Pancreas (tissue), 10 donors: ENCODE results near the gene U2AF1L4. TPM values are rescaled to one million over a fixed set of nuclear protein-coding genes. Genes with fewer than 3 reads are reported as not detected.
A peak's percentile ranks its signal among the peaks of the same experiment; 100 is the strongest.

Source experiments
- ATAC-seq, 4 donors: fragments of 200-7000 bp; cut with Tn5 transposase; one replicate each; pipeline versions ENCODE4 v1.8.0 to v1.9.1; 2020; ENCODE audit warnings: mild to moderate bottlenecking in 4 of 4, moderate library complexity in 4 of 4
- DNase-seq, 6 donors: peaks; one replicate each; pipeline ENCODE4 v3.0.0-alpha.2; 2020
- FAIRE-seq: peaks from 2 replicates; lab custom pipeline; 2012; peaks lifted over from hg19 to GRCh38; lab: Jason Lieb, UNC
- H3K27ac ChIP-seq, 4 donors: fragments of 200-600 bp; sonication (generic); 1 replicate in 3 of 4; 2 replicates in 1 of 4; pipeline versions ENCODE4 v1.5.0 to v1.8.0; 2020
- H3K27me3 ChIP-seq, 4 donors: fragments of 200-600 bp; one replicate each; pipeline ENCODE4 v1.8.0; 2021
- H3K36me3 ChIP-seq, 3 donors: fragments of 200-600 bp; sonication (generic) in 1 of 3; one replicate each; pipeline versions ENCODE4 v1.5.0 to v1.8.0; 2020 to 2021
- H3K4me1 ChIP-seq, 3 donors: fragments of 200-600 bp; one replicate each; pipeline ENCODE4 v1.8.0; 2021
- H3K4me3 ChIP-seq, 4 donors: fragments of 200-600 bp; sonication (generic) in 2 of 4; one replicate each; pipeline versions ENCODE4 v1.5.0 to v1.8.0; 2020 to 2021
- H3K9me3 ChIP-seq, 4 donors: fragments of 200-600 bp; one replicate each; pipeline ENCODE4 v1.8.0; 2021
- CTCF ChIP-seq, 4 donors: fragments of 200-600 bp; sonication (generic) in 3 of 4; IDR thresholded peaks; one replicate each; pipeline versions ENCODE4 v1.5.0 to v1.8.0; 2021; ENCODE audit warnings: antibody characterized with exemption in 4 of 4
- WGBS, 2 donors: extraction: QIAGEN DNeasy Blood & Tissue Kit; methylation state at CpG; one replicate each; pipeline ENCODE4 v1.1.7; 2013; 5-methylcytosine and 5-hydroxymethylcytosine counted together
- intact Hi-C, 3 donors: fragments of 100-400 bp; cut with DNase I; formaldehyde crosslinking; loops; one replicate each; pipeline versions ENCODE4 v1.11.1 to v1.14.2; 2022
- polyA plus RNA-seq, 2 donors: library from polyadenylated mRNA; stranded (reverse); fragments of 200-250 nt; gene quantifications; one replicate each; pipeline ENCODE4 v1.2.3, GENCODE V29; 2013
- total RNA-seq, 6 donors: library from RNA; stranded (reverse); fragmentation: NEBNext Ultra II Directional in 4 of 6; extraction: Animal tissue kit (Norgen Biotek cat#: 25700) in 4 of 6; gene quantifications; one replicate each; pipeline versions ENCODE4 v1.2.1 to v1.2.4, GENCODE V29; 2021 to 2023
- donor health status: healthy with polysubstance abuse.
- donor health status: DM: no; HTN: no; CAD: no; lungs with moderate emphysema.
- donor health status: DM: no; HTN: no; CAD: no.
- donor health status: control.
- donor health status: control.
- donor health status: Bipolar disorder and iron deficiency.
- donor health status: DM: yes; HTN: yes; CAD: no.
- donor health status: DM: no; HTN: no; CAD: no.
- donor health status: DM: no; HTN: no; CAD: no.
- donor health status: DM: yes; HTN: yes; CAD: no.

Gene U2AF1L4
- total and polyA plus RNA-seq, 8 donors, result 9.7 to 124 (median 12.0) TPM

GRCh38 chr19:35784503-35785338, 39.5 kb upstream of the U2AF1L4 start:
- peak in 1 of 4 donors; percentile 19 for ATAC-seq
- 85 to 86% methylated on average over 31 to 45 of the region's 45 CpGs for WGBS, 2 donors

GRCh38 chr19:35783469-35784434, 38.5 kb upstream of the U2AF1L4 start:
- FAIRE-seq, result no peak
- 89 to 90% methylated on average over 23 to 28 of the region's 28 CpGs for WGBS, 2 donors
- Histone ChIP-seq H3K4me1 (no peaks in the 10 kb centered on the region), H3K4me3 (no peak overlapping the region), H3K36me3 (no peaks in the 10 kb centered on the region), H3K27me3 (no peaks in the 10 kb centered on the region), H3K9me3 (no peaks in the 10 kb centered on the region), H3K27ac (no peak overlapping the region)
- intact Hi-C loops, result no loop called here
- DNase-seq, result peak in 1 of 6 donors; percentile 49
- ATAC-seq, result no peak
- no peak for TF ChIP-seq CTCF (IDR thresholded peaks at IDR 0.05)

More at GRCh38 chr19:35784503-35785338, 39.5 kb upstream of the U2AF1L4 start:
- no peak for FAIRE-seq
- Histone ChIP-seq H3K27ac (no peak overlapping the region), H3K4me3 (no peak overlapping the region), H3K36me3 (no peaks in the 10 kb centered on the region), H3K4me1 (no peaks in the 10 kb centered on the region), H3K27me3 (no peaks in the 10 kb centered on the region), H3K9me3 (no peaks in the 10 kb centered on the region)
- TF ChIP-seq CTCF (IDR thresholded peaks at IDR 0.05), result no peak
- intact Hi-C loops, result no loop called here
- DNase-seq, result peak in 1 of 6 donors; percentile 72

- no peaks in the 10 kb centered on the region for H3K4me1 ChIP-seq
- DNase-seq, result no peak
These were observed 37.4 kb upstream of the U2AF1L4 start for GRCh38 chr19:35782589-35782988.

GRCh38 chr19:35781650-35782049, 36.4 kb upstream of the U2AF1L4 start:
- Histone ChIP-seq H3K27me3 (no peaks in the 10 kb centered on the region), H3K27ac (no peak overlapping the region), H3K4me3 (no peak overlapping the region), H3K36me3 (no peaks in the 10 kb centered on the region), H3K9me3 (no peaks in the 10 kb centered on the region), H3K4me1 (no peaks in the 10 kb centered on the region)
- DNase-seq (no peak), FAIRE-seq (no peak), ATAC-seq (no peak)
- no peak for TF ChIP-seq CTCF (IDR thresholded peaks at IDR 0.05)
- 85 to 90% methylated on average over 7 to 9 of the region's 9 CpGs for WGBS, 2 donors
- intact Hi-C loops, result no loop called here

More at GRCh38 chr19:35782589-35782988, 37.4 kb upstream of the U2AF1L4 start:
- Histone ChIP-seq H3K27ac (no peak overlapping the region), H3K4me3 (no peak overlapping the region), H3K9me3 (no peaks in the 10 kb centered on the region), H3K36me3 (no peaks in the 10 kb centered on the region), H3K27me3 (no peaks in the 10 kb centered on the region)
- 93 to 95% methylated on average over 10 to 12 of the region's 12 CpGs for WGBS, 2 donors
- no peak for FAIRE-seq
- ATAC-seq, result no peak
- intact Hi-C loops, result no loop called here
- TF ChIP-seq CTCF (IDR thresholded peaks at IDR 0.05), result no peak
